KMS-11 (cell line): ENCODE data around the gene HDAC7.

ENCODE experiments used
- H2AFZ ChIP-seq: fragments of 200-600 bp; sonication (generic); 2 replicates; pipeline ENCODE4 v1.6.1; 2016; ENCODE audit warnings: antibody characterized with exemption, mixed run types, low read depth
- H3K27ac ChIP-seq: fragments of 200-600 bp; sonication (generic); 2 replicates; pipeline ENCODE4 v1.6.1; 2016; ENCODE audit warnings: mild to moderate bottlenecking, mixed run types
- H3K27me3 ChIP-seq: fragments of 200-600 bp; sonication (generic); 2 replicates; pipeline ENCODE4 v1.6.1; 2017; ENCODE audit warnings: mild to moderate bottlenecking, low read depth, mixed run types, moderate library complexity; ENCODE audit not compliant: insufficient read depth
- H3K36me3 ChIP-seq: fragments of 200-600 bp; sonication (generic); 2 replicates; pipeline ENCODE4 v1.6.1; 2017; ENCODE audit warnings: mild to moderate bottlenecking, mixed run types; ENCODE audit not compliant: insufficient read depth
- H3K4me1 ChIP-seq: fragments of 200-600 bp; sonication (generic); 2 replicates; pipeline ENCODE4 v1.6.1; 2016; ENCODE audit warnings: mild to moderate bottlenecking, low read depth, mixed run types; ENCODE audit not compliant: poor library complexity, severe bottlenecking
- H3K4me2 ChIP-seq: fragments of 200-600 bp; sonication (generic); 2 replicates; pipeline ENCODE4 v1.7.0; 2016; ENCODE audit warnings: mild to moderate bottlenecking, mixed run types
- H3K4me3 ChIP-seq: fragments of 200-600 bp; sonication (generic); IDR thresholded peaks from 2 replicates; pipeline ENCODE4 v1.6.1; 2017; ENCODE audit warnings: low read depth, low read length, mixed read lengths; ENCODE audit not compliant: insufficient read depth
- H3K79me2 ChIP-seq: fragments of 200-600 bp; sonication (generic); 2 replicates; pipeline ENCODE4 v1.6.1; 2016; ENCODE audit warnings: low read depth, mixed run types; ENCODE audit not compliant: insufficient read depth
- H3K9ac ChIP-seq: fragments of 200-600 bp; sonication (generic); 2 replicates; pipeline ENCODE4 v1.6.1; 2016; ENCODE audit warnings: mild to moderate bottlenecking, mixed run types
- H4K20me1 ChIP-seq: fragments of 200-600 bp; sonication (generic); 2 replicates; pipeline ENCODE4 v1.6.1; 2016; ENCODE audit warnings: mild to moderate bottlenecking, mixed run types; ENCODE audit not compliant: insufficient read depth
- TF ChIP-seq, protein P1 (sequence below): fragments of 200-600 bp; sonication (generic); conservative IDR thresholded peaks from 2 replicates; pipeline ENCODE4 v1.6.1; 2017; ENCODE audit warnings: low read depth, mild to moderate bottlenecking, antibody characterized with exemption, low read length, moderate library complexity, mixed read lengths

HDAC7 gene

DNA sequence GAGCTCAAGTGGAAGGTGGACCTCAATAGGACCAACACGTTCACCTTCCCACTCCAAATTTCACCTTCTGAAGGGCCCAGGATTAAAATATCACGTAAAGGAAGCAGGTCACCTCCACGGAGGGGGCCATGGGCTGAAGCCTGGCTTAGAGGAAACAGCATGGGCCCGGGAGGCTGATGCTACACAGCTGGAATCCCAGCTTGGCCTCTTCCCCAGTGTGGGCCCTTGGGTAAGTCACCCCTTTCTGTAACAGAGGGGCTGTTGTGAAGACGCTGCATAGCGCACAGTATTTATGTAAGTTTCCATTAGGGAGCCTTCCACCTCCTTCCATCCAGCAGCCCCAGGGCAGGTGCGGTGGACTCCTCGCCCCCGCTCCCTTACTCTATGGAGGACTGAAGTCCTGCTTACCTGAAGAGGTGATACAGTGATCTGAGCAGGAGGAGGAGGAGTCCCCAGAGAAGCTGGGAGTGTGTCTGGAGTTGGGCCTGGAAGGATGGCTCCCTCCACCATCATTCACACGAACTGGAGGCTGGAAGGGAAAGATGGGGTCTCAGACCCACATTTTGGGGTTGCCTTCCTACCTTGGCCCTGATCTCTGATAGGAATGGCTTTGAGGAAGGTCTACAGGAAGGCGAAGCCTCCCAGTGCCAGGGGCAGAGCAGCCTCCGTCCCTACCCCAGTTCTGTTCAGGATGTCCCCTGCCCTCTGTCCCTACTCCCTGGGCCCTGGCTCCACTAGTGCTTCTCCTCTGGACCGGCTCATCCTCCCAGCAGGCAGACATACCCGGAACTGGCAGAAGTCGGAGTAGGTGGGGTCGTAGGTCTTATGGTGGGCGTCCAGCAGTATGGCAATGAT lies 37.2 kb upstream of the HDAC7 start:
- Histone ChIP-seq H3K79me2 (no peaks in the 10 kb centered on the region), H3K4me1 (no peaks in the 10 kb centered on the region), H3K4me3 (no peak overlapping the region), H4K20me1 (no peaks in the 10 kb centered on the region), H3K9ac (no peak overlapping the region), H3K27me3 (no peaks in the 10 kb centered on the region), H3K36me3 (no peaks in the 10 kb centered on the region), H3K27ac (no peak overlapping the region), H2AFZ (no peak overlapping the region), H3K4me2 (no peak overlapping the region)
- TF ChIP-seq, protein P1, sequence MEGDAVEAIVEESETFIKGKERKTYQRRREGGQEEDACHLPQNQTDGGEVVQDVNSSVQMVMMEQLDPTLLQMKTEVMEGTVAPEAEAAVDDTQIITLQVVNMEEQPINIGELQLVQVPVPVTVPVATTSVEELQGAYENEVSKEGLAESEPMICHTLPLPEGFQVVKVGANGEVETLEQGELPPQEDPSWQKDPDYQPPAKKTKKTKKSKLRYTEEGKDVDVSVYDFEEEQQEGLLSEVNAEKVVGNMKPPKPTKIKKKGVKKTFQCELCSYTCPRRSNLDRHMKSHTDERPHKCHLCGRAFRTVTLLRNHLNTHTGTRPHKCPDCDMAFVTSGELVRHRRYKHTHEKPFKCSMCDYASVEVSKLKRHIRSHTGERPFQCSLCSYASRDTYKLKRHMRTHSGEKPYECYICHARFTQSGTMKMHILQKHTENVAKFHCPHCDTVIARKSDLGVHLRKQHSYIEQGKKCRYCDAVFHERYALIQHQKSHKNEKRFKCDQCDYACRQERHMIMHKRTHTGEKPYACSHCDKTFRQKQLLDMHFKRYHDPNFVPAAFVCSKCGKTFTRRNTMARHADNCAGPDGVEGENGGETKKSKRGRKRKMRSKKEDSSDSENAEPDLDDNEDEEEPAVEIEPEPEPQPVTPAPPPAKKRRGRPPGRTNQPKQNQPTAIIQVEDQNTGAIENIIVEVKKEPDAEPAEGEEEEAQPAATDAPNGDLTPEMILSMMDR, result no peak

DNA sequence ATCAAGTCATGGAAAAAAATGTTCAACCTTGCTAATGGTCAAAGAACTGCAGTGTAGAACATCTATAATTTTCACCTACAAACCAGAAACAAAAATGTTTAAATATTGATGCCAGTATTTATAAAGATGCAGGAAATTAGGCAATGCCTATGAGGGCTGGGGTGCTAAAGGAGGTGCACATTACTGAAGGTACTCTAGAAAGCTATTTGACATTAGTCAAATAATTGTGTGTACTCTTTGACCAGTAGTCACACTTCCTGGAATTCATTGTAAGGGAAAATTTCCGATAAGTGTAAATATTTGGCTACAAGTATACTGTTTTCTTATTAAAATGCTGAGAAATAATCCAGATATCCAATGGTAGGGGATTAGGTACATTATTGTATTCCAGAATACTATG lies 36.4 kb upstream of the HDAC7 start:
- H3K4me1 ChIP-seq, result no peaks in the 10 kb centered on the region
- H3K27me3 ChIP-seq, result no peaks in the 10 kb centered on the region
- no peaks in the 10 kb centered on the region for H3K36me3 ChIP-seq
- H3K79me2 ChIP-seq, result no peaks in the 10 kb centered on the region
- H3K27ac ChIP-seq, result no peak overlapping the region
- TF ChIP-seq, protein P1, result no peak
- H3K4me3 ChIP-seq, result no peak overlapping the region
- H3K4me2 ChIP-seq, result no peak overlapping the region
- no peak overlapping the region for H2AFZ ChIP-seq
- no peaks in the 10 kb centered on the region for H4K20me1 ChIP-seq
- no peak overlapping the region for H3K9ac ChIP-seq

DNA sequence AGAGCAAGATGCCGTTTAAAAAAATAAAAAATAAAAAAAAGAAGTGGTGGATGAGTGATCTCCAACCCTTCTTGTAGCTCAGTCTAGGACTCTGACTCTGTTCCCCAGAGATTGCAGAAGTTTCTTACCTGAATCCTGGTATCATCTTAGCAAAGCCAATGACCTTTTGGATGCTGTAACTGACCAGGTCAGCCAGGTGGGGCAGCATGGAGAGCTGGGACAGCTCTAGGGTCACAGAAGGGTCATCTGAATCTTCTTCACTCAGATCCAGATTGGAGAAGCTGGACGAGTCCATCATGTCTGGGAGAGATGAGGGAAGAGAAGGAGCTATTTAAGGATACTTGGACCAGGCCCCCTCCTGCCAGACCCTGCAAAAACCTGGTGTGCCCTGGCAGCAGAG lies 35.8 kb upstream of the HDAC7 start:
- Histone ChIP-seq H3K27me3 (no peaks in the 10 kb centered on the region), H3K4me1 (peaks cover 5% of the 10 kb centered on the region), H3K27ac (no peak overlapping the region), H3K4me3 (no peak overlapping the region), H4K20me1 (no peaks in the 10 kb centered on the region), H3K79me2 (no peaks in the 10 kb centered on the region), H3K4me2 (no peak overlapping the region), H2AFZ (no peak overlapping the region), H3K9ac (no peak overlapping the region), H3K36me3 (no peaks in the 10 kb centered on the region)
- TF ChIP-seq, protein P1, result no peak

DNA sequence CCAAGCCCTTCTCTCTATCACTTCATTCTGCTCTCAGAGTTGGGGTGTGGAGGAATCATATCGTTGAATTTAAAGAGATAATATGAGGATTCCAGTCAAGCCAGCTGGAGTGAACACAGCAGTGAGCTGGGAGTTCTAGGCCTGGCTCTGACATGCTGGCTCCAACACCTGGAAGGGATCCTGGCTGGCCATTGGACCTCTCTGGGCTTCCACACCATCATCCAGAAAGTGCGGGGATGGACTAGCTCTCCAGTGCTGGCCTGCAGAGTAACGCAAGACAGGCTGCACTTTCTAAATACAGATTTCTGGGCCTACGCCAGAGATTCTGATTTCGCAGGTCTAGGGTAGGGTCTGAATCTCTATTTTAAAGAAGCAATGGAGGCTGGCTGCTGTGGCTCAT lies 34.8 kb upstream of the HDAC7 start:
- H3K27me3 ChIP-seq, result no peaks in the 10 kb centered on the region
- no peak overlapping the region for H3K4me3 ChIP-seq
- H3K4me1 ChIP-seq, result peaks cover 15% of the 10 kb centered on the region
- H3K27ac ChIP-seq, result no peak overlapping the region
- H3K4me2 ChIP-seq, result no peak overlapping the region
- TF ChIP-seq, protein P1, result no peak
- H2AFZ ChIP-seq, result no peak overlapping the region
- H3K36me3 ChIP-seq, result no peaks in the 10 kb centered on the region
- no peaks in the 10 kb centered on the region for H3K79me2 ChIP-seq
- no peak overlapping the region for H3K9ac ChIP-seq
- H4K20me1 ChIP-seq, result no peaks in the 10 kb centered on the region
